Subcutaneous abdominal adipose tissue (tissue), 5 donors: ENCODE measurements around the gene POTEH.
"Not testable (repeated sequence)": the region's sequence is repeated elsewhere in the genome, so short reads cannot be mapped to it uniquely, and the experiment has no call there.

Source experiments
- H3K27ac ChIP-seq: one replicate; pipeline ENCODE4 v1.7.0; 2013; ENCODE audit warnings: low read depth, mild to moderate bottlenecking, inconsistent platforms, low read length, moderate library complexity
- H3K27me3 ChIP-seq, 5 donors: one replicate each; pipeline ENCODE4 v1.7.0; 2013; ENCODE audit warnings: low read length in 5 of 5, inconsistent platforms in 1 of 5; ENCODE audit not compliant: control insufficient read depth in 5 of 5, insufficient read depth in 4 of 5
- H3K36me3 ChIP-seq, 5 donors: one replicate each; pipeline ENCODE4 v1.7.0; 2013; ENCODE audit warnings: low read length in 5 of 5; ENCODE audit not compliant: control insufficient read depth in 5 of 5, insufficient read depth in 5 of 5
- H3K4me1 ChIP-seq, 5 donors: one replicate each; pipeline ENCODE4 v1.7.0; 2013; ENCODE audit warnings: low read length in 5 of 5, mild to moderate bottlenecking in 3 of 5, moderate library complexity in 1 of 5; ENCODE audit not compliant: control insufficient read depth in 5 of 5, insufficient read depth in 5 of 5
- H3K4me3 ChIP-seq, 5 donors: one replicate each; pipeline ENCODE4 v1.7.0; 2013; ENCODE audit warnings: low read length in 5 of 5, low read depth in 1 of 5
- H3K9ac ChIP-seq, 5 donors: one replicate each; pipeline ENCODE4 v1.7.0; 2013; ENCODE audit warnings: low read length in 5 of 5, mild to moderate bottlenecking in 4 of 5, moderate library complexity in 3 of 5
- H3K9me3 ChIP-seq, 5 donors: one replicate each; pipeline ENCODE4 v1.7.0; 2013; ENCODE audit warnings: low read length in 5 of 5; ENCODE audit not compliant: control insufficient read depth in 5 of 5
- donor health status: healthy.
- donor health status: healthy.
- donor health status: healthy.
- donor health status: healthy.
- donor health status: healthy.

POTEH gene

GRCh38 chr22:15689749-15690125 lies at the start of gene POTEH:
Gene POTEH (plus strand): TSS chr22:15690026. CDS start chr22:15690078, 52 bp downstream.
- H3K36me3 ChIP-seq, H3K4me1 ChIP-seq, H3K4me3 ChIP-seq, H3K9me3 ChIP-seq, H3K27ac ChIP-seq, H3K27me3 ChIP-seq, H3K9ac ChIP-seq: not testable (repeated sequence)

GRCh38 chr22:15642288-15642861 lies 47.5 kb upstream of the POTEH start:
- not testable (repeated sequence) for H3K27ac ChIP-seq, H3K9me3 ChIP-seq, H3K36me3 ChIP-seq, H3K4me3 ChIP-seq, H3K27me3 ChIP-seq, H3K9ac ChIP-seq, H3K4me1 ChIP-seq

- not testable (repeated sequence) for H3K4me3 ChIP-seq, H3K4me1 ChIP-seq, H3K9ac ChIP-seq, H3K9me3 ChIP-seq, H3K27ac ChIP-seq, H3K36me3 ChIP-seq, H3K27me3 ChIP-seq
Measured at GRCh38 chr22:15651954-15652353, 37.9 kb upstream of the POTEH start.

- not testable (repeated sequence) for H3K9ac ChIP-seq, H3K27ac ChIP-seq, H3K27me3 ChIP-seq, H3K9me3 ChIP-seq, H3K4me1 ChIP-seq, H3K36me3 ChIP-seq, H3K4me3 ChIP-seq
Measured at GRCh38 chr22:15652738-15653137, 37.1 kb upstream of the POTEH start.

DNA sequence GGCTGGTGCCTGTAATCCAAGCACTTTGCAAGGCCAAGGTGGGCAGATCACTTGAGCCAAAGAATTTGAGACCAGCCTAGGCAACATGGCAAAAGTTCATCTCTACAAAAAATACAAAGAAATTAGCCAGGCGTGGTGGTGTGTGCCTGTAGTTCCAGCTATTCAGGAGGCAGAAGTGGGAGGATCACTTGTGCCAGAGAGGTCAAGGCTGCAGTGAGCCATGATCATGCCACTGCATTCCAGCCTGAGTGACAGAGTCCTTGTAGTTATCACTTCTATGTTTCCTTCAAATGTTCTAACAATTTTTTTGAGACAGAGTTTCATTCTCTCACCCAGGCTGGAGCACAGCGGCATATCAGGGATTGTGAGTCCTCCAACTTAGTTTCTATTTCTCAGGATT lies 36.6 kb upstream of the POTEH start:
- not testable (repeated sequence) for H3K9ac ChIP-seq, H3K36me3 ChIP-seq, H3K27ac ChIP-seq, H3K9me3 ChIP-seq, H3K4me1 ChIP-seq, H3K27me3 ChIP-seq, H3K4me3 ChIP-seq

DNA sequence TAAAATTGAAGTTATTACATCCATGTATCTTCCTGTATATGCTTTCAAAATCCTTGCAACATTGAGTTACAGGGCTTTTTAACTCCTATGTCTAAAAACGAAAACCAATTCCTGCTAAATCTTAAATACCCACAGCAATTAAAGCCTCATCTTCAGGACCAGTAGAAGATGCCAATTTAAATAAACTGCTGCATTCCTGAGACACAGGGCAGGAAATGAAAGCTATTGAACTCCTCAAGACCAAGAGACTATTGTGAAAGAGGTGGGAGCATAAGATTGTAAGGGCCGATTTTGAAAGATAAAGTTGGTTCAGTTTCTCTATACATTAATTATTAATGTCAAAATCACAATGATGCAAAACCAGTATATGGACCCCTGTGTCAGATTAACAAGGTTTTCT lies 28.7 kb upstream of the POTEH start:
- not testable (repeated sequence) for H3K9ac ChIP-seq, H3K4me3 ChIP-seq, H3K9me3 ChIP-seq, H3K36me3 ChIP-seq, H3K27ac ChIP-seq, H3K27me3 ChIP-seq, H3K4me1 ChIP-seq

DNA sequence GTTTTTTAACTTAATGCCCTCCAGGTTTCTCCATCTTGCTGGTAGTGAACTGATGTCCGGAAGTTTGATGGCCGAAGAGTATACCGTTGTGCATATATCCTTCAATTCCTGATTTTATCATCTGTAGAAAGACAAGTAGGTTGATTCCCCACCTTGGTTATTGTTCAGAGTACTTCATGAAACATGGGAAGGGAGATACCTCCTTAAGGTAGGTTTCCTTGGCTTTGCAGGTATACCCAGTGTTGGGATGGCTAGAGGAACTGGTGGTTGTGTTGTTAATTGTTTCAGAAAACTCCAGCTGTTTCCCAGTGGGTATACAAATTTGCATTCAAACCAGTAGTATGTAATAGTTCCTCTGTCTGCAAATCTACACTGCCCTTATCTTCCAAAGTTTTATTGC lies 25.1 kb upstream of the POTEH start:
- H3K27me3 ChIP-seq, H3K4me1 ChIP-seq, H3K36me3 ChIP-seq, H3K9me3 ChIP-seq, H3K9ac ChIP-seq, H3K4me3 ChIP-seq, H3K27ac ChIP-seq: not testable (repeated sequence)

- H3K9ac ChIP-seq, H3K9me3 ChIP-seq, H3K27me3 ChIP-seq, H3K4me1 ChIP-seq, H3K4me3 ChIP-seq, H3K27ac ChIP-seq, H3K36me3 ChIP-seq: not testable (repeated sequence)
Measured at GRCh38 chr22:15665478-15665877, 24.3 kb upstream of the POTEH start.

DNA sequence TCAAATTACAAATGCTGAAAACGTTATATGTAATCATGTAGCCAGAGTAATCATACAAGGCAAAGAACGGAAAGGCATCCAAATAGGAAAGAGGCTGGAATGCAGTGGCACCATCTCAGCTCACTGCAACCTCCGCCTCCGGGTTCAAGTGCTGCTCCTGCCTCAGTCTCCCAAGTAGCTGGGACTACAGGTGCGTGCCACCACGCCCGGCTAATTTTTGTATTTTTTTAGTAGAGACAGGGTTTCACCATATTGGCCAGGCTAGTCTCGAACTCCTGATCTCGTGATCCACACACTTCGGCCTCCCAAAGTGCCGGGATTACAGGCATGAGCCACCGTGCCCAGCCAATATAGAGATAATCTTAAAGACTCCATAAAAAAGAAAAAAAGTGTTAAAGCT lies 20.4 kb upstream of the POTEH start:
- H3K9me3 ChIP-seq, H3K4me1 ChIP-seq, H3K4me3 ChIP-seq, H3K36me3 ChIP-seq, H3K27me3 ChIP-seq, H3K9ac ChIP-seq, H3K27ac ChIP-seq: not testable (repeated sequence)

DNA sequence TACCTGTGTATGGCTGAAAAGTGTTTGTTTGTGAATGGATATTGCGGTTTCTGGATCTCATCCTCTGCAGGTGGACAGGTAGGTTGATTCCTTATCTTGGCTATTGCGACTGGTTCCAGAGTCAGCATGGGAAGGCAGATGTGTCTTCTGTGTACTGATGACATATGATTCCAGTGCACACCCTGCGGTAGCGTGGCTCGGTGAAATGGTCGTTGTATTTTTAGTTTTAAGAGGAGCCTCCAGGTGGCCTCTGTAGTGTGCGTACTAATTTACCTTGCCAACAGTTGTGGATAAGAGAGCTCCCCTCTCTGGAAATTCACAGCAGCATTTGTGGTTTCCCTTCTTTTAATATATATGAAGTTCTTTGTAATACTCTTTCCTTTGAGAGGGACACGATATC lies 10.1 kb upstream of the POTEH start:
- H3K27ac ChIP-seq, H3K4me3 ChIP-seq, H3K4me1 ChIP-seq, H3K27me3 ChIP-seq, H3K36me3 ChIP-seq, H3K9me3 ChIP-seq, H3K9ac ChIP-seq: not testable (repeated sequence)

DNA sequence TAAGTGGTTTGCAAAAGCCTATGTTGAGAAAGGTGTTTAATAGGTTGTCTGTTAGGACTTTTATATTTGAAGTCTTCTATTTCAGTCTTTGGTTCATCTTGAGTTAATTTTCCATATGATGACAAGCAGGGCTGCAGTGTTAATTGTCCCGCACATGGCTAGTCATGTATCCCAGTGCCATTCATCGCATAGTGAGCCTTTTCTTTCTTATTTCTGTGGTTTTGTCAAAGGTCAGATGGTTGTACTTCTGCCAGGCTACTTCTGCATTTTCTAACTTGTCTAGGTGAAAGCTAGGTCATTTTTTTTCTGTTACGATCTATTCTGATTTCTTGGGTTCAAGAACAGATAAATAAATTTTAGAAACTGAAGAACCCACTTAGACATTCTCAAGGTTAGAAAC lies 5.7 kb upstream of the POTEH start:
- not testable (repeated sequence) for H3K9ac ChIP-seq, H3K9me3 ChIP-seq, H3K27me3 ChIP-seq

More for the DNA sequence above, 5.7 kb upstream of the POTEH start:
- H3K27ac ChIP-seq, H3K36me3 ChIP-seq, H3K4me3 ChIP-seq, H3K4me1 ChIP-seq: not testable (repeated sequence)
